Mucosa of descending colon (tissue), 3 donors: ENCODE results near the gene KIF18B. TPM values are rescaled to one million over a fixed set of nuclear protein-coding genes. Genes with fewer than 3 reads are reported as not detected.

Experiments used
- ATAC-seq: fragments of 200-7000 bp; cut with Tn5 transposase; one replicate; pipeline ENCODE4 v1.9.1; 2020; ENCODE audit warnings: mild to moderate bottlenecking, moderate library complexity
- DNase-seq, 3 donors: peaks; one replicate each; pipeline ENCODE4 v3.0.0-alpha.2; 2020
- H3K36me3 ChIP-seq: fragments of 200-600 bp; one replicate; pipeline ENCODE4 v1.8.0; 2021; ENCODE audit warnings: low read depth, mild to moderate bottlenecking
- H3K4me1 ChIP-seq: fragments of 200-600 bp; one replicate; pipeline ENCODE4 v1.8.0; 2021; ENCODE audit warnings: low read depth, mild to moderate bottlenecking
- H3K4me3 ChIP-seq: fragments of 200-600 bp; one replicate; pipeline ENCODE4 v1.8.0; 2021; ENCODE audit warnings: mild to moderate bottlenecking
- H3K9me3 ChIP-seq: fragments of 200-600 bp; one replicate; pipeline ENCODE4 v1.8.0; 2021; ENCODE audit warnings: mild to moderate bottlenecking
- CTCF ChIP-seq: fragments of 200-600 bp; IDR thresholded peaks from one replicate; pipeline ENCODE4 v1.8.0; 2022; ENCODE audit warnings: antibody characterized with exemption, mild to moderate bottlenecking
- intact Hi-C, 2 donors: fragments of 100-400 bp; cut with DNase I in 1 of 2; cut with micrococcal nuclease in 1 of 2; formaldehyde crosslinking; loops; one replicate each; pipeline versions ENCODE4 v1.11.0 to v1.11.1; 2022; cut with DNase I, micrococcal nuclease
- total RNA-seq, 3 donors: library from RNA; stranded (reverse); fragmentation: NEBNext Ultra II Directional in 2 of 3; extraction: Animal tissue kit (Norgen Biotek cat#: 25700) in 2 of 3; gene quantifications; one replicate each; pipeline versions ENCODE4 v1.2.1 to v1.2.4, GENCODE V29; 2021 to 2023
- donor health status: DM: no; HTN: no; CAD: no; lungs with moderate emphysema.
- donor health status: DM: no; HTN: no; CAD: no.
- donor health status: DM: no; HTN: yes; CAD: no.

The KIF18B gene
- total RNA-seq, 3 donors from 2014 or later: 2.2 to 10.3 (median 4.6) TPM

GRCh38 chr17:44940317-44940716, 7.3 kb downstream of the KIF18B start:
- intact Hi-C loops: no loop called here
- no peak for ATAC-seq
- H3K4me1 ChIP-seq: no peaks in the 10 kb centered on the region
- H3K36me3 ChIP-seq: no peaks in the 10 kb centered on the region
- H3K4me3 ChIP-seq: no peak overlapping the region
- no peaks in the 10 kb centered on the region for H3K9me3 ChIP-seq
- no peak for TF ChIP-seq CTCF
- no peak for DNase-seq

- ATAC-seq (no peak), DNase-seq (no peak)
- H3K9me3 ChIP-seq: no peaks in the 10 kb centered on the region
- intact Hi-C loops: no loop called here
- no peak overlapping the region for H3K4me3 ChIP-seq
- H3K36me3 ChIP-seq: no peaks in the 10 kb centered on the region
- no peaks in the 10 kb centered on the region for H3K4me1 ChIP-seq
- no peak for TF ChIP-seq CTCF
Observed at GRCh38 chr17:44935116-44935515, 12.5 kb downstream of the KIF18B start.

- no peak for DNase-seq
- no peak overlapping the region for H3K4me3 ChIP-seq
- no peak for TF ChIP-seq CTCF
- no peaks in the 10 kb centered on the region for H3K36me3 ChIP-seq
- no peak for ATAC-seq
- intact Hi-C loops: no loop called here
- no peaks in the 10 kb centered on the region for H3K4me1 ChIP-seq
- H3K9me3 ChIP-seq: no peaks in the 10 kb centered on the region
Observed at GRCh38 chr17:44934745-44935105, 12.8 kb downstream of the KIF18B start.

GRCh38 chr17:44933824-44934744, 13.5 kb downstream of the KIF18B start:
- DNase-seq (peak in 1 of 3 donors; percentile 10), ATAC-seq (no peak)
- no peaks in the 10 kb centered on the region for H3K9me3 ChIP-seq
- TF ChIP-seq CTCF: no peak
- H3K36me3 ChIP-seq: no peaks in the 10 kb centered on the region
- H3K4me1 ChIP-seq: no peaks in the 10 kb centered on the region
- intact Hi-C loops: no loop called here
- no peak overlapping the region for H3K4me3 ChIP-seq

GRCh38 chr17:44932787-44933097, 14.8 kb downstream of the KIF18B start:
- Histone ChIP-seq H3K36me3 (no peaks in the 10 kb centered on the region), H3K4me1 (no peaks in the 10 kb centered on the region), H3K9me3 (no peaks in the 10 kb centered on the region), H3K4me3 (no peak overlapping the region)
- no peak for TF ChIP-seq CTCF
- ATAC-seq: no peak
- no peak for DNase-seq
- intact Hi-C loops: no loop called here
